SU-DHL-6 (cell line): Measurements from ENCODE around the gene ZCCHC24.

Experiments
- EZH2phosphoT487 ChIP-seq: fragments of 200-600 bp; sonication (generic), shearing (Covaris generic); conservative IDR thresholded peaks from 2 replicates; pipeline ENCODE4 v1.6.1; 2018; ENCODE audit warnings: mild to moderate bottlenecking, antibody characterized with exemption, low read length, moderate library complexity, mixed read lengths
- TF ChIP-seq, protein P1 (sequence below): fragments of 200-600 bp; sonication (generic); IDR thresholded peaks from one replicate; pipeline ENCODE4 v1.5.1; 2017; ENCODE audit warnings: antibody characterized with exemption, mild to moderate bottlenecking, low read length, moderate library complexity; ENCODE audit not compliant: insufficient read depth, poor library complexity, severe bottlenecking

DNA sequence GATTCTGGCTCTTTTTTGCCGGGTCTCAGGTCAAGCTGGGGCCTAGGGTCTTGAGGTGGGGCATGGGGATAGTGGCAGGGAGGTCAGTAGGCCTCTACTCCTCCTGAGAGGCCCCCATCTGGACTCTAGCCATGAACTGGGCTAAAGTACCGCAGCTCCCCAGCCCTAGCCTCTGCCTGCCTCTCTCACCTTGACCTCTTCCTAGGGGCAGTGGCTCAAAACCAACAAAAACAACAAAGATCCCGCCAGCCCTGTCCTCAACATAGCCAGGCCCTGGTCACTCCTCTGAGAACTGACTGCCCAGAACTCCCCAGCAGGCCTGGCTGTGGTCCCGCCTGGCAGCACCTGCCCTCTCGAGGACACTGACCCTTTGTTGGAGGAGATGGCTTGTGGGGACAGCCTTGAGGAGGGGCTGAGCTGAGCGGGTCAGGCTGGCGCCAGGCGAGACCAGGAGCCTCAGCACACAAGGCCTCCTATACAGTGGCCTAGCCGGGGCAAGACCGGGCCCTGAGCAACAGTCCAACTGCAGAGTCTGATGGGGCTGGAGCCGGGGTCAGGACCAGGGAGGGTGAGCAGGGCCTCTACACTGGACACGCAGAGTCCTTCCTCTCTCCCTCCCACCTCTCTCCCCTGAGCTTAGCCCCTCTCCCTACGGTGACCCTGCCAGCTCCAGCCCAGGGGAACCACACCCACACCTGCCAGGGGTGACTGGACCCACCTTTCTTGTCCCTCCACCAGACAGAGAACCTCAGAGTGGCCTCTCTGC is 109.8 kb downstream of the ZCCHC24 start:
- TF ChIP-seq, protein P1, sequence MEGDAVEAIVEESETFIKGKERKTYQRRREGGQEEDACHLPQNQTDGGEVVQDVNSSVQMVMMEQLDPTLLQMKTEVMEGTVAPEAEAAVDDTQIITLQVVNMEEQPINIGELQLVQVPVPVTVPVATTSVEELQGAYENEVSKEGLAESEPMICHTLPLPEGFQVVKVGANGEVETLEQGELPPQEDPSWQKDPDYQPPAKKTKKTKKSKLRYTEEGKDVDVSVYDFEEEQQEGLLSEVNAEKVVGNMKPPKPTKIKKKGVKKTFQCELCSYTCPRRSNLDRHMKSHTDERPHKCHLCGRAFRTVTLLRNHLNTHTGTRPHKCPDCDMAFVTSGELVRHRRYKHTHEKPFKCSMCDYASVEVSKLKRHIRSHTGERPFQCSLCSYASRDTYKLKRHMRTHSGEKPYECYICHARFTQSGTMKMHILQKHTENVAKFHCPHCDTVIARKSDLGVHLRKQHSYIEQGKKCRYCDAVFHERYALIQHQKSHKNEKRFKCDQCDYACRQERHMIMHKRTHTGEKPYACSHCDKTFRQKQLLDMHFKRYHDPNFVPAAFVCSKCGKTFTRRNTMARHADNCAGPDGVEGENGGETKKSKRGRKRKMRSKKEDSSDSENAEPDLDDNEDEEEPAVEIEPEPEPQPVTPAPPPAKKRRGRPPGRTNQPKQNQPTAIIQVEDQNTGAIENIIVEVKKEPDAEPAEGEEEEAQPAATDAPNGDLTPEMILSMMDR = no peak
- TF ChIP-seq EZH2phosphoT487 = no peak
